K562 (cell line): Measurements from ENCODE around the gene BST1. TPM values are rescaled to one million over a fixed set of nuclear protein-coding genes. Genes with fewer than 3 reads are reported as not detected.

ENCODE experiments used
- ATAC-seq: fragments of 200-7000 bp; cut with Tn5 transposase; 3 replicates; pipeline ENCODE4 v1.9.1; 2020; ENCODE audit warnings: moderate library complexity
- BruUV-seq: library from RNA; stranded (reverse); fragments of 400-500 nt; replicated peaks from 2 replicates; lab custom pipeline; 2021; lab: Mats Ljungman, UMichigan
- CTCF ChIA-PET: fragments of 300-600 bp; formaldehyde crosslinking; extraction: SDS; loops from one replicate; lab custom pipeline; 2021; ENCODE audit warnings: low intra/inter-chr PET ratio; lab: Yijun Ruan, JAX
- POLR2A ChIA-PET: fragments of 300-600, 350-650 bp; sonication (Branson Sonifier 250); formaldehyde crosslinking; extraction: SDS; loops from one replicate; lab custom pipeline; 2021; ENCODE audit warnings: antibody characterized with exemption, inconsistent platforms; lab: Yijun Ruan, JAX
- DNase-seq, 4 experiments: peaks; one replicate each; pipeline versions ENCODE4 v3.0.0 to v3.0.0-alpha.2; 2011 to 2018; ENCODE audit warnings: low spot score in 3 of 4, mixed read lengths in 3 of 4; ENCODE audit errors: extremely low read depth in 1 of 4
- FAIRE-seq: peaks from 2 replicates; lab custom pipeline; 2011; peaks lifted over from hg19 to GRCh38; lab: Jason Lieb, UNC
- H2AFZ ChIP-seq: 2 replicates; pipeline ENCODE4 v1.6.0; 2011; ENCODE audit warnings: low read depth, low read length, control low read depth, inconsistent platforms
- H3K27ac ChIP-seq: fragments of 200-600 bp; 3 replicates; pipeline ENCODE4 v1.8.0; 2011; ENCODE audit warnings: low read depth, mild to moderate bottlenecking, control low read depth, inconsistent platforms, low read length, moderate library complexity, mixed read lengths; ENCODE audit errors: extremely low read depth
- H3K27me3 ChIP-seq, 2 experiments: fragments of 300-600 bp in 1 of 2; 2 replicates in 1 of 2; 3 replicates in 1 of 2; pipeline versions ENCODE4 v1.6.0 to v1.8.0; 2011; ENCODE audit warnings: inconsistent platforms in 2 of 2, low read length in 2 of 2, mild to moderate bottlenecking in 1 of 2, mixed read lengths in 1 of 2, moderate library complexity in 1 of 2; ENCODE audit not compliant: control insufficient read depth in 2 of 2, insufficient read depth in 2 of 2
- H3K36me3 ChIP-seq: fragments of 300-600 bp; 3 replicates; pipeline ENCODE4 v1.8.0; 2011; ENCODE audit warnings: mild to moderate bottlenecking, low read length, inconsistent platforms; ENCODE audit not compliant: control insufficient read depth, insufficient read depth
- H3K4me1 ChIP-seq, 2 experiments: fragments of 200-600 bp in 1 of 2; replicated peaks in 1 of 2; 2 replicates in 1 of 2; 3 replicates in 1 of 2; pipeline versions ENCODE4 v1.5.1 to v1.8.0; 2011; ENCODE audit warnings: inconsistent platforms in 2 of 2, low read length in 2 of 2, mild to moderate bottlenecking in 1 of 2, mixed read lengths in 1 of 2, moderate library complexity in 1 of 2; ENCODE audit not compliant: control insufficient read depth in 2 of 2, insufficient read depth in 2 of 2
- H3K4me2 ChIP-seq: 2 replicates; pipeline ENCODE4 v1.6.1; 2011; ENCODE audit warnings: low read length, control low read depth, inconsistent platforms, mixed read lengths; ENCODE audit not compliant: insufficient read depth
- H3K4me3 ChIP-seq: fragments of 200-600 bp; sonication (generic), shearing (Covaris generic); 2 replicates; pipeline ENCODE4 v1.5.1; 2016; ENCODE audit warnings: control low read depth, inconsistent platforms
- H3K79me2 ChIP-seq: fragments of 200-600 bp; 3 replicates; pipeline ENCODE4 v1.8.0; 2011; ENCODE audit warnings: low read length, inconsistent platforms; ENCODE audit not compliant: control insufficient read depth, insufficient read depth
- H3K9ac ChIP-seq, 2 experiments: 2 replicates each; pipeline versions ENCODE4 v1.6.0 to v1.6.1; 2011; ENCODE audit warnings: low read depth in 2 of 2, low read length in 2 of 2, control low read depth in 1 of 2, inconsistent platforms in 1 of 2, mild to moderate bottlenecking in 1 of 2, mixed read lengths in 1 of 2; ENCODE audit not compliant: insufficient read depth in 1 of 2
- H3K9me1 ChIP-seq: one replicate; pipeline ENCODE4 v1.6.0; 2011; ENCODE audit warnings: inconsistent platforms, mild to moderate bottlenecking, low read length, moderate library complexity; ENCODE audit not compliant: control insufficient read depth, insufficient read depth
- H3K9me3 ChIP-seq: replicated peaks from 2 replicates; pipeline ENCODE4 v1.5.1; 2011; ENCODE audit warnings: low read depth, low read length, inconsistent platforms; ENCODE audit not compliant: control insufficient read depth, insufficient read depth
- H4K20me1 ChIP-seq: replicated peaks from 2 replicates; pipeline ENCODE4 v1.6.1; 2011; ENCODE audit warnings: low read length, inconsistent platforms, mixed read lengths; ENCODE audit not compliant: control insufficient read depth, insufficient read depth
- CBX8 ChIP-seq: fragments of 200-600 bp; sonication (generic); IDR thresholded peaks from 2 replicates; pipeline ENCODE4 v1.6.1; 2012; ENCODE audit warnings: borderline replicate concordance, mixed run types, low read depth, mild to moderate bottlenecking, moderate library complexity, mixed read lengths, low read length, control low read depth, inconsistent platforms; ENCODE audit not compliant: poor library complexity, severe bottlenecking; ENCODE audit errors: extremely low read depth
- CHD7 ChIP-seq: fragments of 200-600 bp; sonication (generic); IDR thresholded peaks from one replicate; pipeline ENCODE4 v1.6.1; 2012; ENCODE audit warnings: mild to moderate bottlenecking, low read depth, low read length, inconsistent platforms
- CREBBP ChIP-seq: IDR thresholded peaks from one replicate; pipeline ENCODE4 v1.6.1; 2012; ENCODE audit warnings: low read depth, mild to moderate bottlenecking, control low read depth, inconsistent platforms, low read length
- CTBP1 ChIP-seq: fragments of 450-650 bp; IDR thresholded peaks from 2 replicates; pipeline ENCODE4 v1.6.1; 2016; ENCODE audit warnings: borderline replicate concordance
- HOMEZ ChIP-seq: fragments of 250-450 bp; sonication (Bioruptor Pico); IDR thresholded peaks from 2 replicates; pipeline ENCODE4 v1.4.0; 2020; ENCODE audit warnings: mild to moderate bottlenecking, moderate library complexity
- IRF2 ChIP-seq: sonication (generic); formaldehyde crosslinking; IDR thresholded peaks from 2 replicates; pipeline ENCODE4 v1.8.1; 2022; ENCODE audit warnings: mild to moderate bottlenecking, missing genetic modification reagents
- MLX ChIP-seq, 2 experiments: fragments of 450-650 bp in 1 of 2; sonication (generic) in 1 of 2; formaldehyde crosslinking; conservative IDR thresholded peaks; 2 replicates each; pipeline versions ENCODE4 v1.4.0 to v1.8.1; 2020 to 2022; ENCODE audit warnings: mild to moderate bottlenecking in 1 of 2, missing genetic modification reagents in 1 of 2
- TCFL5 ChIP-seq: fragments of 250-450 bp; sonication (Bioruptor Pico); conservative IDR thresholded peaks from 2 replicates; pipeline ENCODE4 v1.6.1; 2021; ENCODE audit warnings: mild to moderate bottlenecking, moderate library complexity, matching md5 sums
- ZEB2 ChIP-seq: fragments of 450-650 bp; IDR thresholded peaks from 2 replicates; pipeline ENCODE4 v1.6.1; 2016
- WGBS: fragments of 100-300 bp; shearing (Covaris generic); methylation state at CpG from one replicate; pipeline ENCODE4 v1.1.6; 2016; ENCODE audit warnings: low coverage, mixed read lengths; ENCODE audit not compliant: insufficient coverage; ENCODE audit errors: missing lambda C conversion rate; 5-methylcytosine and 5-hydroxymethylcytosine counted together
- in situ Hi-C: fragments of 300-500 bp; cut with MboI; formaldehyde crosslinking; loops from 4 replicates; pipeline ENCODE4 v1.15.0; 2018; ENCODE audit warnings: inconsistent platforms, mixed read lengths
- intact Hi-C: fragments of 100-400 bp; cut with micrococcal nuclease; formaldehyde crosslinking; loops from 2 replicates; pipeline ENCODE4 v1.14.2; 2022
- polyA plus RNA-seq, 8 experiments: library from polyadenylated mRNA; depleted of rRNA in 4 of 8; stranded (reverse) in 5 of 8; unstranded in 3 of 8; fragments of >200 nt; fragmentation: Nextera tagmentation in 2 of 8; fragmentation: Illumina TruSeq in 1 of 8; extraction: Ambion mirVana in 2 of 8; extraction: Trizol in 1 of 8; gene quantifications; 2 replicates each; pipeline versions ENCODE4 v1.2.1 to v1.2.3, GENCODE V29; 2011 to 2014; ENCODE audit warnings: inconsistent platforms in 1 of 8, missing spikeins in 1 of 8
- total RNA-seq, 7 experiments: library from RNA; depleted of rRNA in 6 of 7; stranded (reverse); fragments of >200 nt in 6 of 7; fragmentation: Illumina TruSeq in 2 of 7; extraction: Trizol in 2 of 7; gene quantifications; 2 replicates each; pipeline versions ENCODE4 v1.2.1 to v1.2.3, GENCODE V29; 2011 to 2021; ENCODE audit warnings: low replicate concordance in 1 of 7

The BST1 gene
- total and polyA plus RNA-seq, 9 of the 15 experiments (the other 6 are each of a cell fraction or from before 2014, with no cell fraction given): 0.04 to 0.38 (median 0.07) TPM; not detected in 6

- Histone ChIP-seq H4K20me1 (no peaks in the 10 kb centered on the region), H3K4me1 (no peaks in the 10 kb centered on the region; a peak in 1 of 5 replicates), H3K27me3 (no peaks in the 10 kb centered on the region; a peak in 2 of 5 replicates), H3K27ac (no peak overlapping the region), H3K79me2 (no peaks in the 10 kb centered on the region), H3K36me3 (no peaks in the 10 kb centered on the region), H3K4me3 (no peak overlapping the region), H3K4me2 (no peak overlapping the region), H2AFZ (no peak overlapping the region), H3K9me1 (no peaks in the 10 kb centered on the region), H3K9me3 (no peaks in the 10 kb centered on the region), H3K9ac (no peak overlapping the region)
- BruUV-seq: no TSS peak
- in situ Hi-C loops: no loop called here
- no peak for ATAC-seq
- WGBS: 6% methylated on average over 6 of the region's 6 CpGs
- no peak for DNase-seq
- FAIRE-seq: no peak
- POLR2A ChIA-PET: no interaction called here
- intact Hi-C loops: loop anchor here (5.0 kb wide), 1 partner anchor 65 kb away; no protein-coding TSS in a partner anchor
- CTCF ChIA-PET: no interaction called here
- no peak for TF ChIP-seq TCFL5 (CRISPR knock-in tag)
- TF ChIP-seq MLX (CRISPR knock-in tag; conservative IDR thresholded peaks at IDR 0.05): no peak
- TF ChIP-seq CHD7: no peak
- TF ChIP-seq HOMEZ (CRISPR knock-in tag): no peak
- TF ChIP-seq CREBBP: no peak
- TF ChIP-seq CTBP1: no peak
- no peak for TF ChIP-seq IRF2 (CRISPR knock-in tag)
- no peak for TF ChIP-seq CBX8
- TF ChIP-seq ZEB2: no peak
These were observed 14.2 kb downstream of the BST1 start for GRCh38 chr4:15717086-15717485.
